Lung (tissue), 12 donors: ENCODE results near the gene SH3BP4. TPM values are rescaled to one million over a fixed set of nuclear protein-coding genes. Genes with fewer than 3 reads are reported as not detected.

Experiments used
- ATAC-seq: fragments of 200-7000 bp; cut with Tn5 transposase; one replicate; pipeline ENCODE4 v1.9.1; 2020; ENCODE audit warnings: moderate number of reproducible peaks; ENCODE audit not compliant: insufficient read depth, low FRiP score
- DNase-seq, 3 donors: peaks; one replicate each; pipeline ENCODE4 v3.0.0-alpha.2; 2013 to 2017
- H3K27ac ChIP-seq, 2 donors: one replicate each; pipeline ENCODE4 v1.5.1; 2013; ENCODE audit warnings: mild to moderate bottlenecking in 2 of 2, moderate library complexity in 2 of 2, control low read depth in 1 of 2, inconsistent platforms in 1 of 2, low read depth in 1 of 2, low read length in 1 of 2
- H3K27me3 ChIP-seq, 3 donors: one replicate each; pipeline ENCODE4 v1.5.1; 2013; ENCODE audit warnings: low read length in 2 of 3; ENCODE audit not compliant: control insufficient read depth in 3 of 3, insufficient read depth in 3 of 3
- H3K36me3 ChIP-seq, 4 donors: one replicate each; pipeline ENCODE4 v1.5.1; 2013; ENCODE audit warnings: low read length in 4 of 4, mild to moderate bottlenecking in 1 of 4, moderate library complexity in 1 of 4; ENCODE audit not compliant: control insufficient read depth in 4 of 4, insufficient read depth in 4 of 4
- H3K4me1 ChIP-seq, 5 donors: one replicate each; pipeline ENCODE4 v1.5.1; 2013; ENCODE audit warnings: low read length in 5 of 5, mild to moderate bottlenecking in 2 of 5, moderate library complexity in 1 of 5; ENCODE audit not compliant: control insufficient read depth in 5 of 5, insufficient read depth in 5 of 5
- H3K4me3 ChIP-seq: one replicate; pipeline ENCODE4 v1.5.1; 2013; ENCODE audit warnings: mild to moderate bottlenecking, control low read depth, moderate library complexity
- H3K9ac ChIP-seq, 2 donors: one replicate each; pipeline ENCODE4 v1.5.1; 2013; ENCODE audit warnings: low read length in 2 of 2, control low read depth in 1 of 2; ENCODE audit not compliant: insufficient read depth in 1 of 2
- H3K9me3 ChIP-seq, 4 donors: one replicate each; pipeline ENCODE4 v1.5.1; 2013; ENCODE audit warnings: low read length in 3 of 4, mild to moderate bottlenecking in 1 of 4, moderate library complexity in 1 of 4; ENCODE audit not compliant: control insufficient read depth in 4 of 4, insufficient read depth in 3 of 4
- WGBS, 2 donors: extraction: QIAGEN DNeasy Blood & Tissue Kit; methylation state at CpG; one replicate each; pipeline ENCODE4 v1.1.7; 2013; 5-methylcytosine and 5-hydroxymethylcytosine counted together
- polyA plus RNA-seq, 2 donors: library from polyadenylated mRNA; stranded (reverse); fragments of 200-250 nt; gene quantifications; one replicate each; pipeline ENCODE4 v1.2.1, GENCODE V29; 2013
- total RNA-seq, 2 donors: library from RNA; depleted of rRNA in 1 of 2; stranded (reverse); fragments of >200 nt in 1 of 2; gene quantifications; one replicate each; pipeline ENCODE4 v1.2.1, GENCODE V29; 2014 to 2021
- TF ChIP-seq, protein P1 (sequence below): IDR thresholded peaks from 2 replicates; pipeline ENCODE4 v1.5.1; 2012; ENCODE audit warnings: mild to moderate bottlenecking; ENCODE audit errors: control extremely low read depth, extremely low read depth
- donor health status: control.
- donor health status: control.
- donor health status: Bipolar disorder and iron deficiency.
- donor health status: healthy.
- donor health status: DM: yes; HTN: yes; CAD: no.

SH3BP4 gene
- total and polyA plus RNA-seq, 4 donors: 12.0 to 36.5 (median 18.2) TPM

DNA sequence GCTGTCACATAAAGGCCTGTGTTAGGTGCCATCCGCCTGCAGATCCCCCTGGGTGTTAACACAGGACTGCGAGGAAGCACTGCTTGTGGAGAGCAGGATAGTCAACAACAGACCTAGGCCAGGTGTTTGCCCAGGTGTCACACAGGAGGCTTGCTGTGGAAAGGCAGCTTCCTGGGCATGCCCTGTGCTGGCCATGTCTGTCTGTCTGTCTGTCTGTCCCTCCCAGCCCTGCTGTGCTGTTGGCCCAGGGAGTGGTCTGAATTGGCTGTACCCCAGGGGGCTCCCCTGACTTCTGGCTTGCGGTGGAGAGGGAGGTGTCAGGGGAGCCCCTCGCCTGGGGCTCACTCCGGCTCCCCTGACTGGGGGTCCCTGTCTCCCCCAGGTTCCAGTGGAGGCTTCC, 53.2 kb downstream of the SH3BP4 start:
- TF ChIP-seq, protein P1, sequence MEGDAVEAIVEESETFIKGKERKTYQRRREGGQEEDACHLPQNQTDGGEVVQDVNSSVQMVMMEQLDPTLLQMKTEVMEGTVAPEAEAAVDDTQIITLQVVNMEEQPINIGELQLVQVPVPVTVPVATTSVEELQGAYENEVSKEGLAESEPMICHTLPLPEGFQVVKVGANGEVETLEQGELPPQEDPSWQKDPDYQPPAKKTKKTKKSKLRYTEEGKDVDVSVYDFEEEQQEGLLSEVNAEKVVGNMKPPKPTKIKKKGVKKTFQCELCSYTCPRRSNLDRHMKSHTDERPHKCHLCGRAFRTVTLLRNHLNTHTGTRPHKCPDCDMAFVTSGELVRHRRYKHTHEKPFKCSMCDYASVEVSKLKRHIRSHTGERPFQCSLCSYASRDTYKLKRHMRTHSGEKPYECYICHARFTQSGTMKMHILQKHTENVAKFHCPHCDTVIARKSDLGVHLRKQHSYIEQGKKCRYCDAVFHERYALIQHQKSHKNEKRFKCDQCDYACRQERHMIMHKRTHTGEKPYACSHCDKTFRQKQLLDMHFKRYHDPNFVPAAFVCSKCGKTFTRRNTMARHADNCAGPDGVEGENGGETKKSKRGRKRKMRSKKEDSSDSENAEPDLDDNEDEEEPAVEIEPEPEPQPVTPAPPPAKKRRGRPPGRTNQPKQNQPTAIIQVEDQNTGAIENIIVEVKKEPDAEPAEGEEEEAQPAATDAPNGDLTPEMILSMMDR: no peak
- H3K9ac ChIP-seq: no peak overlapping the region
- no peak for DNase-seq
- H3K9me3 ChIP-seq: no peaks in the 10 kb centered on the region
- H3K4me3 ChIP-seq: no peak overlapping the region
- 90 to 93% methylated on average over 5 of the region's 5 CpGs for WGBS, 2 donors
- H3K36me3 ChIP-seq: peaks cover 0 to 2% (median 0%) of the 10 kb centered on the region in 4 donors
- ATAC-seq: no peak
- no peak overlapping the region for H3K27ac ChIP-seq
- H3K27me3 ChIP-seq: no peaks in the 10 kb centered on the region
- H3K4me1 ChIP-seq: peaks cover 0 to 51% (median 20%) of the 10 kb centered on the region in 5 donors

DNA sequence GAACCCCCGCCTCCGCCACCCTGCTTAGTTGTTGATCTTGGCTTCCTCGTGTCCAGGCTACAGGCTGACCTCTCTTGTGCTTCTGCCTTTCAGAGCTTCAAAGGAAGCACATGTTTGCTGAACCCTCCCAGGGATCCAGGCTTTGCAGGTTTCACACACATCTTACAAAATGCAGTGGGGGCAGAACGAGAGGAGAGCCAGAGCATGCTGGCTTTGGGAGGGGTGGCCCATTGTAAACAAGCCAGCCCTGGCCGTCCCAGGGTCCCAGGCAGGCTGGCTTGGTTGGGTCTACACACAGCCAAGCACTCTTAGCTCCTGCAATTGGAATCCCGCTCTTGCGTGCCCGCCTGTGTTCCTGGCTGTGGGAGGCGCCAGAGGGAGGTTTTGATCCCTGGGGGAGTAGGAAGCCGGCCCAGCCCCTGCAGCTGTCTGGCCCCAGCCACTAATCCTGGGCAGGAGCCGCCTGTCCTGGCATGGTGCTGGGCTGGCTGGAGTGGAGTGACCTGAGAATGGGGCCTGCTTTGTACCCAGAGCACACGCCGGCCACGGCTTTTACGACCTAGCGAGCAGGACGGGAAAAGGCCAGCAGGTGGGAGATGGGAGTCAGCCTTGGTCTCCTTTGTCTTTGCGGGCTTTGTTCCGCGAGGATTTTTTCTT, 53.9 kb downstream of the SH3BP4 start:
- 74 to 77% methylated on average over 20 of the region's 20 CpGs for WGBS, 2 donors
- Histone ChIP-seq H3K27me3 (no peaks in the 10 kb centered on the region), H3K4me3 (no peak overlapping the region), H3K9ac (no peak overlapping the region), H3K4me1 (peaks cover 0 to 49% (median 16%) of the 10 kb centered on the region in 5 donors), H3K9me3 (no peaks in the 10 kb centered on the region), H3K27ac (no peak overlapping the region), H3K36me3 (peaks cover 0 to 2% (median 0%) of the 10 kb centered on the region in 4 donors)
- no peak for ATAC-seq
- DNase-seq: peak; percentile 36 to 63 (median 61)
- TF ChIP-seq, protein P1: no peak

DNA sequence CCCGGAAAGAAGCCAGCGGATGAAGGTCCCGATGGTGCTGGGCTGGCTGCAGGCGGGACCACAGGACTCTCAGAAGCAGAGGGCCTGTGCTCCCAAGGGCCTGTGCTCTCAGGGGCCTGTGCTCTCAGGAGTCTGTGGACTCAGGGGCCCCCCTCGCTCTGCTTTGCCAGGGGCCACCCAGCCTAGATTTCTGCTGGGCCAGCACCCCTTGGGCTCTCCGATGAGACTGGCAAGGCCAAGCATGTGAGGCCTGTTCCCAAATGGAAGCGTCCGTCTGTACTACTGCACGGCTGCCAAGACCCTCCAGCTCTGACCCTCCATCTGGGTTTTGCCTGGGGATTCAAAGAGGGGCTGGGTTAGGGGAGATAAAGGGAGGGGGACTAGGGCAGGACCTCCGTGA, 54.6 kb downstream of the SH3BP4 start:
- Histone ChIP-seq H3K27ac (no peak overlapping the region), H3K27me3 (no peaks in the 10 kb centered on the region), H3K9ac (no peak overlapping the region), H3K9me3 (no peaks in the 10 kb centered on the region), H3K4me1 (peaks cover 0 to 43% (median 16%) of the 10 kb centered on the region in 5 donors), H3K36me3 (peaks cover 0 to 2% (median 0%) of the 10 kb centered on the region in 4 donors), H3K4me3 (no peak overlapping the region)
- TF ChIP-seq, protein P1: no peak
- ATAC-seq (no peak), DNase-seq (no peak)
- 95 to 96% methylated on average over 10 of the region's 10 CpGs for WGBS, 2 donors
